ENCODE data around the gene MISFA.

Gene MISFA

GRCh38 chr11:18594999-18595749 is 4.4 kb upstream of the MISFA start:
- no peak for TF ChIP-seq CTCF (conservative IDR thresholded peaks at IDR 0.05; ENCODE audit: control insufficient read depth, insufficient read depth, low read depth, low read length)
- no peak overlapping the region for H3K4me3 ChIP-seq (ENCODE audit: control insufficient read depth, low read depth, low read length)
- DNase-seq (ENCODE audit: low read depth) = peak; percentile 94

- no peak for DNase-seq (ENCODE audit: low read depth)
- H3K4me3 ChIP-seq (ENCODE audit: control insufficient read depth, low read depth, low read length) = no peak overlapping the region
- TF ChIP-seq CTCF (conservative IDR thresholded peaks at IDR 0.05; ENCODE audit: control insufficient read depth, insufficient read depth, low read depth, low read length) = no peak
Measured at GRCh38 chr11:18600915-18601569, 1.5 kb downstream of the MISFA start.

GRCh38 chr11:18608376-18608775 is 8.8 kb downstream of the MISFA start:
- no peak for TF ChIP-seq CTCF (conservative IDR thresholded peaks at IDR 0.05; ENCODE audit: control insufficient read depth, insufficient read depth, low read depth, low read length)
- H3K4me3 ChIP-seq (ENCODE audit: control insufficient read depth, low read depth, low read length) = no peak overlapping the region
- DNase-seq (ENCODE audit: low read depth) = no peak

- no peak for TF ChIP-seq CTCF (conservative IDR thresholded peaks at IDR 0.05; ENCODE audit: control insufficient read depth, insufficient read depth, low read depth, low read length)
- no peak for DNase-seq (ENCODE audit: low read depth)
- H3K4me3 ChIP-seq (ENCODE audit: control insufficient read depth, low read depth, low read length) = no peak overlapping the region
Measured at GRCh38 chr11:18611196-18611595, 11.6 kb downstream of the MISFA start.

GRCh38 chr11:18612394-18612793 is 12.8 kb downstream of the MISFA start:
- no peak for DNase-seq (ENCODE audit: low read depth)
- no peak overlapping the region for H3K4me3 ChIP-seq (ENCODE audit: control insufficient read depth, low read depth, low read length)
- TF ChIP-seq CTCF (conservative IDR thresholded peaks at IDR 0.05; ENCODE audit: control insufficient read depth, insufficient read depth, low read depth, low read length) = no peak

GRCh38 chr11:18614667-18615066 is 15.1 kb downstream of the MISFA start:
- TF ChIP-seq CTCF (conservative IDR thresholded peaks at IDR 0.05; ENCODE audit: control insufficient read depth, insufficient read depth, low read depth, low read length) = no peak
- no peak overlapping the region for H3K4me3 ChIP-seq (ENCODE audit: control insufficient read depth, low read depth, low read length)
- DNase-seq (ENCODE audit: low read depth) = no peak
